HK-2 (cell line): ENCODE data around the gene CTSK.

Experiments used
- DNase-seq: peaks from one replicate; pipeline ENCODE4 v3.0.0-alpha.2; 2018; ENCODE audit not compliant: unreplicated experiment

The CTSK gene

GRCh38 chr1:150760013-150760412 lies 48.0 kb downstream of the CTSK start:
- no peak for DNase-seq

DNA sequence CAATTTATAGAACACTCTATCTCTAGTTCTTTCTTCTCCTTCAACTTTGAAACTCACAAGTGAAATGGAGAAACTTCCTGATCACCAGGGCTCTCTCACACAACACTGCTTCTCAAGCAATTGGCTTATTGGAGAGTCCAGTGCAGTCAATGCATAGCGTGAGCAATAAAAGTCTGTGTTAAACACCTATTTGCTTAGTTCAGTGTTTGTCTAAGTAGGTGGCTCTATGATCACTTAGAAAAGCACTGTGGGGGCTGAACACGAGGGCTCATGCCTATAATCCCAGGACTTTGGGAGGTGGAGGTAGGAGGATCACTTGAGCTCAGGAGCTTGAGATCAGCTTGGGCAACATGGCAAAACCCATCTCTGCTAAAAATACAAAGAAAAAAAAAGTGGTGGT lies 54.6 kb downstream of the CTSK start:
- no peak for DNase-seq

- no peak for DNase-seq
Observed at GRCh38 chr1:150751443-150751842, 56.6 kb downstream of the CTSK start.

DNA sequence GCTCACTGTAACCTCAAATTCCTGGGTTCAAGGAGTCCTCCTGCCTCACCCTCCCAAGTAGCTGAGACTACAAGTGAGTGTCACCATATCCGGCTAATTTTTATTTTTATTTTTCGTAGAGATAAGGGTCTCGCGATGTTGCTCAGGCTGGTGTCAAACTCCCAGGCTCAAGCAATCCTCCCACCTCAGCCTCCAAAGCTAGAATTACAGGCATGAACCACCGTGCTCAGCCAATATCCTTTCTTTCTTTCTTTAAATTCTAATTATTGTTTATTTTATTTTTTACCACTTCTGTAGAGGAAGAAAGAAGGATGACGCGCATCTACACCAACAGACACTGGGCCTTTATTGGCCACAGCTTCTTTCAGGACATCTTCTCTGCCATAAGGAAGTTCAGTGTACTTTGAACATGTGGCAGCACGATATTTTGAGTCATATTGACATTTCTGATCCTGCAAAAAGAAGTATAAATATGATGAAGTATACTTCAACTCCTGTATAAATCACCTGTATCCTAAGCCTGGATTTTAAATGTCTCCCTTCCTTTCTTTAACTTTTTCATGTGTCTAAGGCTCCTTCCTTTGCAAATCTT lies 58.2 kb downstream of the CTSK start:
- DNase-seq: no peak

DNA sequence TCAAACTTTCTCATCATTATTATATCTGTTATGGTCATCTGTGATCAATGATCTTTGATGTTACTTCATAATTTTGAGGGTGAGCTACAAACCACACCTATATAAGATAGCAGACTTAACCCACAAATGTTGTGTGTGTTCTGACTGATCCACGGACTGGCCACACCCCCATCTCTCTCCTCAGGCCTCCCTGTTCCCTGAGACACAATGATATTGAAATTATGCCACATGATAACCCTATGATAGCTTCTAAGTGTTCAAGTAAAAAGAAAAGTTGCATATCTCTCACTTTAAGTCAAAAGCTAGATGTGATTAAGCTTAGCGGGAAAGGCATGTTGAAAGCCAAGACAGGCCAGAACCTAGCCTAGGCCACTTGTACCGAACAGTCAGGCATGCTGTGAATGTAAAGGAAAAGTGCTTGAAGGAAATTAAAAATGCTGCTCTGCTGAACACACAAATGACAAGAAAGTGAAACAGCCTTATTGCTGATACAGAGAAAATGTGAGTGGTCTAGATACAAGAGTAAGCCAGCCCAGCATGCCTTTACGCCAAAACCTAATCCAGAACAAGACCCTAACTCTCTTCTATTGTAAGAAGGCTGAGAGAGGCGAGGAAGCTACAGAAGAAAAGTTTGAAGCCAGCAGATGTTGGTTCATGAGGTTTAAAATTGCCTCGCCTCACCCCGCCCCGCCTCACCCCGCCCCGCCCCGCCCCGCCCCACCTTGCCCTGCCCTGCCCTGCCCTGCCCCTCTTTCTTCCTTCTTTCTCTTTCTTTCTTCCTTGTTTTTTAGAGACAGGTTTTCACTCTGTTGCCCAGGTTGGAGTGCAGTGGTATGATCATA lies 59.0 kb downstream of the CTSK start:
- no peak for DNase-seq
